GM23338 (cell line): ENCODE results near the gene STOM. TPM values are rescaled to one million over a fixed set of nuclear protein-coding genes. Genes with fewer than 3 reads are reported as not detected.

Experiments used
- ATAC-seq: fragments of 200-7000 bp; cut with Tn5 transposase; 3 replicates; pipeline ENCODE4 v1.9.1; 2020
- DNase-seq: peaks from one replicate; pipeline ENCODE4 v3.0.0-alpha.2; 2015; ENCODE audit warnings: low spot score
- H2AFZ ChIP-seq: fragments of 200-600 bp; sonication (generic); 2 replicates; pipeline ENCODE4 v1.8.0; 2016; ENCODE audit warnings: antibody characterized with exemption, mild to moderate bottlenecking, moderate library complexity
- H3F3A ChIP-seq: fragments of 200-600 bp; sonication (generic); replicated peaks from 2 replicates; pipeline ENCODE4 v1.8.0; 2017; ENCODE audit warnings: antibody characterized with exemption, mixed run types, low read depth
- H3K27ac ChIP-seq: fragments of 200-600 bp; sonication (generic); 2 replicates; pipeline ENCODE4 v1.6.1; 2016; ENCODE audit warnings: low read depth
- H3K27me3 ChIP-seq: fragments of 200-600 bp; sonication (generic); 2 replicates; pipeline ENCODE4 v1.8.0; 2016; ENCODE audit warnings: mild to moderate bottlenecking, mixed run types, moderate library complexity; ENCODE audit not compliant: insufficient read depth
- H3K36me3 ChIP-seq: fragments of 200-600 bp; sonication (generic); 2 replicates; pipeline ENCODE4 v1.8.0; 2016; ENCODE audit warnings: mild to moderate bottlenecking; ENCODE audit not compliant: insufficient read depth
- H3K4me1 ChIP-seq: fragments of 200-600 bp; sonication (generic); 2 replicates; pipeline ENCODE4 v1.8.0; 2016; ENCODE audit warnings: mild to moderate bottlenecking, moderate library complexity; ENCODE audit not compliant: insufficient read depth
- H3K4me2 ChIP-seq: fragments of 200-600 bp; sonication (generic); 2 replicates; pipeline ENCODE4 v1.7.1; 2017; ENCODE audit warnings: mixed run types
- H3K4me3 ChIP-seq: fragments of 200-600 bp; sonication (generic); 2 replicates; pipeline ENCODE4 v1.6.1; 2016; ENCODE audit warnings: mixed run types
- H3K79me2 ChIP-seq: fragments of 200-600 bp; sonication (generic); replicated peaks from 2 replicates; pipeline ENCODE4 v1.8.0; 2017; ENCODE audit warnings: mild to moderate bottlenecking; ENCODE audit not compliant: insufficient read depth
- H3K9me2 ChIP-seq: fragments of 200-600 bp; sonication (generic); 2 replicates; pipeline ENCODE4 v1.8.0; 2017; ENCODE audit not compliant: insufficient read depth
- H4K20me1 ChIP-seq: fragments of 200-600 bp; sonication (generic); replicated peaks from 2 replicates; pipeline ENCODE4 v1.8.0; 2017; ENCODE audit warnings: mild to moderate bottlenecking; ENCODE audit not compliant: insufficient read depth
- H3K27ac Mint-ChIP-seq: 2 replicates; pipeline ENCODE4 v1.8.0; 2020; ENCODE audit warnings: inconsistent platforms, mild to moderate bottlenecking, moderate library complexity, mixed read lengths
- H3K27me3 Mint-ChIP-seq: 3 replicates; pipeline ENCODE4 v1.8.0; 2022; ENCODE audit warnings: low read depth, mild to moderate bottlenecking, moderate library complexity, mixed read lengths, inconsistent platforms; ENCODE audit not compliant: insufficient read depth, poor library complexity
- H3K36me3 Mint-ChIP-seq: 3 replicates; pipeline ENCODE4 v1.8.0; 2021; ENCODE audit warnings: low read depth, mild to moderate bottlenecking, inconsistent platforms, moderate library complexity, mixed read lengths
- H3K4me1 Mint-ChIP-seq: 3 replicates; pipeline ENCODE4 v1.8.0; 2020; ENCODE audit warnings: mild to moderate bottlenecking, inconsistent platforms, mixed read lengths
- H3K4me3 Mint-ChIP-seq: 3 replicates; pipeline ENCODE4 v1.8.0; 2021; ENCODE audit warnings: moderate library complexity, mild to moderate bottlenecking, inconsistent platforms, mixed read lengths
- H3K9me3 Mint-ChIP-seq: 3 replicates; pipeline ENCODE4 v1.8.0; 2020; ENCODE audit warnings: moderate library complexity, mild to moderate bottlenecking, inconsistent platforms, mixed read lengths
- CREB1 ChIP-seq: fragments of 250-450 bp; sonication (Bioruptor Pico); IDR thresholded peaks from 2 replicates; pipeline ENCODE4 v1.5.0; 2020; ENCODE audit warnings: low read depth, mild to moderate bottlenecking, moderate library complexity
- CTCF ChIP-seq, 2 experiments: fragments of 200-600 bp in 1 of 2; sonication (generic) in 1 of 2; conservative IDR thresholded peaks; 2 replicates each; pipeline versions ENCODE4 v1.5.1 to v1.6.1; 2016 to 2017; ENCODE audit warnings: antibody characterized with exemption in 2 of 2, low read depth in 2 of 2, mild to moderate bottlenecking in 2 of 2, moderate library complexity in 1 of 2
- EZH2 ChIP-seq: fragments of 200-600 bp; sonication (generic); IDR thresholded peaks from one replicate; pipeline ENCODE4 v1.8.0; 2017; ENCODE audit warnings: antibody characterized with exemption, mild to moderate bottlenecking, low read depth; ENCODE audit not compliant: unreplicated experiment
- EZH2phosphoT487 ChIP-seq: fragments of 200-600 bp; sonication (generic); IDR thresholded peaks from one replicate; pipeline ENCODE4 v1.8.1; 2018; ENCODE audit warnings: antibody characterized with exemption; ENCODE audit not compliant: unreplicated experiment
- JUNB ChIP-seq: IDR thresholded peaks from one replicate; pipeline ENCODE4 v1.6.1; 2016; ENCODE audit warnings: antibody characterized with exemption; ENCODE audit not compliant: unreplicated experiment
- NANOG ChIP-seq: IDR thresholded peaks from 2 replicates; pipeline ENCODE4 v1.6.1; 2016; ENCODE audit warnings: antibody characterized with exemption, borderline replicate concordance
- POLR2AphosphoS5 ChIP-seq: IDR thresholded peaks from 2 replicates; pipeline ENCODE4 v1.6.1; 2016; ENCODE audit warnings: antibody characterized with exemption, low read depth
- REST ChIP-seq: IDR thresholded peaks from one replicate; pipeline ENCODE4 v1.6.1; 2018; ENCODE audit warnings: antibody characterized with exemption; ENCODE audit not compliant: unreplicated experiment
- STAT1 ChIP-seq: IDR thresholded peaks from one replicate; pipeline ENCODE4 v1.6.1; 2016; ENCODE audit warnings: antibody characterized with exemption; ENCODE audit not compliant: unreplicated experiment
- ZNF331 ChIP-seq: fragments of 250-450 bp; sonication (Bioruptor Pico); IDR thresholded peaks from 2 replicates; pipeline ENCODE4 v1.5.0; 2020; ENCODE audit warnings: low read depth, mild to moderate bottlenecking, moderate library complexity
- ZNF462 ChIP-seq: fragments of 250-450 bp; sonication (Bioruptor Pico); IDR thresholded peaks from 2 replicates; pipeline ENCODE4 v1.5.0; 2020; ENCODE audit warnings: mild to moderate bottlenecking, moderate library complexity
- polyA plus RNA-seq: library from polyadenylated mRNA; unstranded; fragments of >200 nt; fragmentation: Nextera tagmentation; extraction: Ambion mirVana; gene quantifications from 2 replicates; pipeline ENCODE4 v1.2.1, GENCODE V29; 2016
- total RNA-seq: library from RNA; depleted of rRNA; stranded (reverse); fragments of >200 nt; shearing (Covaris generic); gene quantifications from 2 replicates; pipeline ENCODE4 v1.2.3, GENCODE V29; 2014

The STOM gene
- total and polyA plus RNA-seq, 2 experiments from 2014 or later: 29.4 to 51.1 TPM

- Histone ChIP-seq H3K4me1 (no peaks in the 10 kb centered on the region), H4K20me1 (no peaks in the 10 kb centered on the region), H3K4me3 (no peak overlapping the region), H2AFZ (no peak overlapping the region), H3K36me3 (no peaks in the 10 kb centered on the region), H3K27me3 (no peaks in the 10 kb centered on the region), H3K9me2 (no peaks in the 10 kb centered on the region), H3F3A (no peaks in the 10 kb centered on the region), H3K27ac (no peak overlapping the region), H3K4me2 (no peak overlapping the region), H3K79me2 (no peaks in the 10 kb centered on the region)
- no peaks in the 10 kb centered on the region for H3K4me1 Mint-ChIP-seq
- TF ChIP-seq EZH2phosphoT487: no peak
- TF ChIP-seq EZH2: no peak
- no peak for TF ChIP-seq CTCF (conservative IDR thresholded peaks at IDR 0.05; ENCODE audit: low read depth in 2 of 2)
- no peak for TF ChIP-seq ZNF331 (CRISPR knock-in tag)
- TF ChIP-seq CREB1 (CRISPR knock-in tag): no peak
- no peak for TF ChIP-seq JUNB
- no peak for TF ChIP-seq STAT1
- TF ChIP-seq NANOG: no peak
- no peak for TF ChIP-seq REST
- no peak for TF ChIP-seq ZNF462 (CRISPR knock-in tag)
- TF ChIP-seq POLR2AphosphoS5: no peak
- H3K27me3 Mint-ChIP-seq: peaks cover 7% of the 10 kb centered on the region
- ATAC-seq (no peak), DNase-seq (no peak)
- H3K9me3 Mint-ChIP-seq: no peaks in the 10 kb centered on the region
- no peak overlapping the region for H3K4me3 Mint-ChIP-seq
- H3K36me3 Mint-ChIP-seq: peaks cover 24% of the 10 kb centered on the region
- no peak overlapping the region for H3K27ac Mint-ChIP-seq
Measured at GRCh38 chr9:121328476-121328875, 41.6 kb downstream of the STOM start.
